Spleen (tissue), 11 donors: ENCODE data around the gene SCNN1G. TPM values are rescaled to one million over a fixed set of nuclear protein-coding genes. Genes with fewer than 3 reads are reported as not detected.

Source experiments
- DNase-seq: peaks from one replicate; pipeline ENCODE4 v3.0.0-alpha.2; 2020
- H3K27ac ChIP-seq, 8 donors: fragments of 200-600 bp; sonication (generic) in 7 of 8; 1 replicate in 4 of 8; 2 replicates in 4 of 8; pipeline versions ENCODE4 v1.5.0 to v1.8.0; 2016 to 2021; ENCODE audit warnings: inconsistent platforms in 4 of 8, mild to moderate bottlenecking in 4 of 8, moderate library complexity in 1 of 8
- H3K27me3 ChIP-seq, 7 donors: fragments of 200-600 bp; sonication (generic) in 6 of 7; replicated peaks in 1 of 7; 1 replicate in 4 of 7; 2 replicates in 3 of 7; pipeline versions ENCODE4 v1.5.0 to v1.8.0; 2016 to 2021; ENCODE audit warnings: inconsistent platforms in 3 of 7, mild to moderate bottlenecking in 1 of 7
- H3K36me3 ChIP-seq, 6 donors: fragments of 200-600 bp; sonication (generic) in 5 of 6; 1 replicate in 4 of 6; 2 replicates in 2 of 6; pipeline versions ENCODE4 v1.5.0 to v1.8.0; 2016 to 2021; ENCODE audit warnings: inconsistent platforms in 2 of 6
- H3K4me1 ChIP-seq, 6 donors: fragments of 200-600 bp; sonication (generic) in 5 of 6; 1 replicate in 3 of 6; 2 replicates in 3 of 6; pipeline versions ENCODE4 v1.5.0 to v1.8.0; 2016 to 2021; ENCODE audit warnings: inconsistent platforms in 3 of 6
- H3K4me3 ChIP-seq, 8 donors: fragments of 200-600 bp; sonication (generic) in 7 of 8; 1 replicate in 4 of 8; 2 replicates in 4 of 8; pipeline versions ENCODE4 v1.5.0 to v1.8.0; 2016 to 2021; ENCODE audit warnings: inconsistent platforms in 4 of 8, mild to moderate bottlenecking in 4 of 8, moderate library complexity in 2 of 8
- H3K9me3 ChIP-seq, 8 donors: fragments of 200-600 bp; sonication (generic) in 7 of 8; 1 replicate in 4 of 8; 2 replicates in 4 of 8; pipeline versions ENCODE4 v1.5.0 to v1.8.0; 2016 to 2021; ENCODE audit warnings: inconsistent platforms in 4 of 8
- CTCF ChIP-seq, 11 experiments: fragments of 200-600 bp in 7 of 11; fragments of 450-650 bp in 4 of 11; sonication (generic) in 4 of 11; IDR thresholded peaks in 8 of 11; conservative IDR thresholded peaks in 3 of 11; 1 replicate in 7 of 11; 2 replicates in 4 of 11; pipeline versions ENCODE4 v1.4.0 to v1.8.0; 2016 to 2021; ENCODE audit warnings: antibody characterized with exemption in 11 of 11, inconsistent platforms in 4 of 11, mild to moderate bottlenecking in 1 of 11
- POLR2A ChIP-seq, 3 donors: fragments of 450-650 bp; IDR thresholded peaks; one replicate each; pipeline ENCODE4 v1.5.1; 2017; ENCODE audit warnings: antibody characterized with exemption in 3 of 3, mild to moderate bottlenecking in 1 of 3
- POLR2AphosphoS5 ChIP-seq, 3 donors: sonication (generic); formaldehyde crosslinking; IDR thresholded peaks; one replicate each; pipeline ENCODE4 v1.5.1; 2017; ENCODE audit warnings: antibody characterized with exemption in 3 of 3
- WGBS, 5 donors: extraction: QIAGEN DNeasy Blood & Tissue Kit in 3 of 5; methylation state at CpG; one replicate each; pipeline versions ENCODE4 v1.1.5 to v1.1.7; 2013 to 2018; 5-methylcytosine and 5-hydroxymethylcytosine counted together
- intact Hi-C: fragments of 100-400 bp; cut with DNase I; formaldehyde crosslinking; loops from one replicate; pipeline ENCODE4 v1.15.0; 2023; ENCODE audit warnings: low total_unique reads
- polyA plus RNA-seq, 3 donors: library from polyadenylated mRNA; stranded (reverse); fragments of 200-250 nt; gene quantifications; one replicate each; pipeline ENCODE4 v1.2.1, GENCODE V29; 2013
- total RNA-seq, 7 donors: library from RNA; depleted of rRNA in 3 of 7; stranded (reverse); fragments of >200 nt in 3 of 7; fragmentation: NEBNext Ultra II Directional in 4 of 7; extraction: Animal tissue kit (Norgen Biotek cat#: 25700) in 4 of 7; gene quantifications; one replicate each; pipeline versions ENCODE4 v1.1.0 to v1.2.1, GENCODE V29; 2016 to 2021
- donor health status: healthy with polysubstance abuse.
- donor health status: DM: no; HTN: no; CAD: no; lungs with moderate emphysema.
- donor health status: DM: no; HTN: no; CAD: no.
- donor health status: Bipolar disorder and iron deficiency.
- donor health status: healthy.
- donor health status: DM: no; HTN: no; CAD: no.
- donor health status: DM: yes; HTN: yes; CAD: no.

SCNN1G gene
- total and polyA plus RNA-seq, 10 donors, result 0.03 TPM; not detected in 8

DNA sequence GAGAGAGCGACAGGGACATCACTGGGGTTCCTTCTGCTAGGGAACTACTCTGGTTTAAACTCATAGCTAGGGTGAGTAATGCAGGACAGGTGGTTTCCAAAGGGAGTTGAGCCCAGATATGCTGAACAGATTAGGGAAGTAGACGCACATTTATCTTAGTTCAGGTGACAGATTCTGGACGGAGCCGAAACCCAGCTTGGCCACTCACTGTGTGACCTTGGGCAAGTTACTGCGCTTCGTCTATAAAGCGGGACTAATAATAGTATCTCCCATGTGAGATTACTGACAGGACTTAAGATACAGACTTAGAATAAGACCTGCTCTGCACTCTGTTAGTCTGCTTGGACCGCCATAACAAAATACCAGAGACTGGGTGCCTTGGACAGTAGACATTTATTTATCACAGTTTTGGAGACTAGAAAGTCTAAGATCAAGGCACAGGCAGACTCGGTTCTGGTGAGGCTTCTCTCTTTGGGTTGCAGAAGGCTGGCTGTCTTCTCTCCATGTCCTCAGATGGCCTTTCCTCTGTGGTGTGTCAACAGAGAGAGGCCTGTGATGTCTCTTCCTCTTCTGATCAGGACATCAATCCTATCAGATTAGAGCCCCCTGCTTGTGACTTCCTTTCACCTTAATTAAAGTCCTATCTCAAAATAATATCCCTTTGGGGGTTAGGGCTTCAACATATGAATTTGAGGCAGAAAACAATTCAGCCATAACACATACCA, 12.1 kb downstream of the SCNN1G start:
- WGBS, 5 donors, result 69 to 78% (median 75%) methylated on average over 9 of the region's 9 CpGs
- no peak for DNase-seq
- H3K27ac ChIP-seq, result peak overlapping the region in 2 of 8 donors; percentile 17 to 28
- peaks cover 0 to 21% (median 12%) of the 10 kb centered on the region in 6 donors for H3K4me1 ChIP-seq
- no peak for TF ChIP-seq POLR2AphosphoS5 (IDR thresholded peaks at IDR 0.05)
- TF ChIP-seq POLR2A (IDR thresholded peaks at IDR 0.05), result no peak
- no peak for TF ChIP-seq CTCF (IDR thresholded peaks at IDR 0.05 in 8 of 11, conservative IDR thresholded peaks at IDR 0.05 in 3 of 11)
- H3K36me3 ChIP-seq, result no peaks in the 10 kb centered on the region
- no peaks in the 10 kb centered on the region for H3K9me3 ChIP-seq
- intact Hi-C loops, result no loop called here
- H3K4me3 ChIP-seq, result no peak overlapping the region
- peaks cover 0 to 11% (median 0%) of the 10 kb centered on the region in 7 donors for H3K27me3 ChIP-seq

GRCh38 chr16:23195366-23195978, 12.9 kb downstream of the SCNN1G start:
- DNase-seq, result no peak
- Histone ChIP-seq H3K27me3 (peaks cover 0 to 11% (median 0%) of the 10 kb centered on the region in 7 donors), H3K9me3 (no peaks in the 10 kb centered on the region), H3K27ac (peak overlapping the region in 2 of 8 donors; percentile 17 to 28), H3K4me1 (peaks cover 0 to 21% (median 12%) of the 10 kb centered on the region in 6 donors), H3K36me3 (no peaks in the 10 kb centered on the region), H3K4me3 (no peak overlapping the region)
- TF ChIP-seq POLR2A (IDR thresholded peaks at IDR 0.05) (no peak), CTCF (IDR thresholded peaks at IDR 0.05 in 8 of 11, conservative IDR thresholded peaks at IDR 0.05 in 3 of 11) (no peak), POLR2AphosphoS5 (IDR thresholded peaks at IDR 0.05) (no peak)
- WGBS, 5 donors, result 47 to 60% (median 56%) methylated on average over 3 of the region's 3 CpGs
- intact Hi-C loops, result no loop called here

DNA sequence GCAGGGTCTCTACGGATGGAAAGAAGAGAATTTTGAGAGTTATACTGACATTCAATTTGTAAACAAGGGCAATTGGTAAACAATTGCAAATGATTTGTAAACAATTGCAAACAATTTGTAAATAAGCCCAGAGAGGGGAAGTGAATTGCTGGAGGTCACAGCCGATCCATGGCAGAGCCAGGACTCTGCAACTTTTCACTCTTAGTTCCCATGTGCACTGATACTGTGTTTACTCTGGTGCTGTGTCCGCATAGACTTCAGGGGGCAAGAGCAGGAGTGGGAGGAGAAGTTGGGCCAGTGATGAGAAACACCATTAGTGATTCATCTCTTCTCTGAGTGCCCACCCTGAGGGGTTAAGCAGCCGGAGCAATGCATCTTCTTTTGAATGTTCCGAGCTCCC, 14.0 kb downstream of the SCNN1G start:
- Histone ChIP-seq H3K27ac (no peak overlapping the region), H3K27me3 (peaks cover 0 to 22% (median 0%) of the 10 kb centered on the region in 7 donors), H3K4me1 (peaks cover 0 to 21% (median 12%) of the 10 kb centered on the region in 6 donors), H3K9me3 (no peaks in the 10 kb centered on the region), H3K4me3 (no peak overlapping the region), H3K36me3 (no peaks in the 10 kb centered on the region)
- TF ChIP-seq POLR2AphosphoS5 (IDR thresholded peaks at IDR 0.05) (no peak), CTCF (IDR thresholded peaks at IDR 0.05 in 8 of 11, conservative IDR thresholded peaks at IDR 0.05 in 3 of 11) (no peak), POLR2A (IDR thresholded peaks at IDR 0.05) (no peak)
- intact Hi-C loops, result no loop called here
- no peak for DNase-seq
- 44 to 57% (median 51%) methylated on average over 5 of the region's 5 CpGs for WGBS, 5 donors

DNA sequence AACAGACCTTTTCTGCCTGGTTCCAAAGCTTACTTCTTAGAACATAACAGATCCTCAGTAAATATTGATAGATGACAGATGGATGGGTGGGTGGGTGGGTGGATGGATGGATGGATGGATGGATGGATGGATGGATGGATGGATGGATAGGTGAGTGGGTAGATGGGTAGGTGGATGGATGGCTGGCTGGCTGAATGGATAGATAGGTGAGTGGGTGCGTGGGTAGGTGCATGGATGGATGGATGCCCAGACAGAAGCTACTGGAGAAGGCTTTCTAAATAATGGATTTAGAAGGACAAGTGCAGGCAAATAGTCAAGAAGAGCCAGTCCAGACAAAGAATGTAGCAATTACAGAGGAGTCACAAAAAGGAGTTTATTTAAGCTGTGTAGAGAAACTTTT, 19.6 kb downstream of the SCNN1G start:
- H3K36me3 ChIP-seq, result no peaks in the 10 kb centered on the region
- peaks cover 0 to 51% (median 0%) of the 10 kb centered on the region in 7 donors for H3K27me3 ChIP-seq
- TF ChIP-seq POLR2A (IDR thresholded peaks at IDR 0.05), result no peak
- TF ChIP-seq CTCF (IDR thresholded peaks at IDR 0.05 in 8 of 11, conservative IDR thresholded peaks at IDR 0.05 in 3 of 11), result no peak
- no peak for TF ChIP-seq POLR2AphosphoS5 (IDR thresholded peaks at IDR 0.05)
- no peaks in the 10 kb centered on the region for H3K9me3 ChIP-seq
- H3K4me1 ChIP-seq, result no peaks in the 10 kb centered on the region
- no peak overlapping the region for H3K27ac ChIP-seq
- DNase-seq, result no peak
- 81 to 100% (median 90%) methylated on average over 1 of the region's 1 CpG for WGBS, 5 donors
- no peak overlapping the region for H3K4me3 ChIP-seq
- intact Hi-C loops, result no loop called here
